NCI-H510A treated with DMSO at 0.1 percent for 48 hours (cell line): ENCODE results near the gene TBC1D13.
"Not testable (repeated sequence)": the region's sequence is repeated elsewhere in the genome, so short reads cannot be mapped to it uniquely, and the experiment has no call there.

Experiments
- DNase-seq: peaks from one replicate; lab custom pipeline; 2025; lab: John Stamatoyannopoulos, UW

The TBC1D13 gene, protein sequence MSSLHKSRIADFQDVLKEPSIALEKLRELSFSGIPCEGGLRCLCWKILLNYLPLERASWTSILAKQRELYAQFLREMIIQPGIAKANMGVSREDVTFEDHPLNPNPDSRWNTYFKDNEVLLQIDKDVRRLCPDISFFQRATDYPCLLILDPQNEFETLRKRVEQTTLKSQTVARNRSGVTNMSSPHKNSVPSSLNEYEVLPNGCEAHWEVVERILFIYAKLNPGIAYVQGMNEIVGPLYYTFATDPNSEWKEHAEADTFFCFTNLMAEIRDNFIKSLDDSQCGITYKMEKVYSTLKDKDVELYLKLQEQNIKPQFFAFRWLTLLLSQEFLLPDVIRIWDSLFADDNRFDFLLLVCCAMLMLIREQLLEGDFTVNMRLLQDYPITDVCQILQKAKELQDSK

DNA sequence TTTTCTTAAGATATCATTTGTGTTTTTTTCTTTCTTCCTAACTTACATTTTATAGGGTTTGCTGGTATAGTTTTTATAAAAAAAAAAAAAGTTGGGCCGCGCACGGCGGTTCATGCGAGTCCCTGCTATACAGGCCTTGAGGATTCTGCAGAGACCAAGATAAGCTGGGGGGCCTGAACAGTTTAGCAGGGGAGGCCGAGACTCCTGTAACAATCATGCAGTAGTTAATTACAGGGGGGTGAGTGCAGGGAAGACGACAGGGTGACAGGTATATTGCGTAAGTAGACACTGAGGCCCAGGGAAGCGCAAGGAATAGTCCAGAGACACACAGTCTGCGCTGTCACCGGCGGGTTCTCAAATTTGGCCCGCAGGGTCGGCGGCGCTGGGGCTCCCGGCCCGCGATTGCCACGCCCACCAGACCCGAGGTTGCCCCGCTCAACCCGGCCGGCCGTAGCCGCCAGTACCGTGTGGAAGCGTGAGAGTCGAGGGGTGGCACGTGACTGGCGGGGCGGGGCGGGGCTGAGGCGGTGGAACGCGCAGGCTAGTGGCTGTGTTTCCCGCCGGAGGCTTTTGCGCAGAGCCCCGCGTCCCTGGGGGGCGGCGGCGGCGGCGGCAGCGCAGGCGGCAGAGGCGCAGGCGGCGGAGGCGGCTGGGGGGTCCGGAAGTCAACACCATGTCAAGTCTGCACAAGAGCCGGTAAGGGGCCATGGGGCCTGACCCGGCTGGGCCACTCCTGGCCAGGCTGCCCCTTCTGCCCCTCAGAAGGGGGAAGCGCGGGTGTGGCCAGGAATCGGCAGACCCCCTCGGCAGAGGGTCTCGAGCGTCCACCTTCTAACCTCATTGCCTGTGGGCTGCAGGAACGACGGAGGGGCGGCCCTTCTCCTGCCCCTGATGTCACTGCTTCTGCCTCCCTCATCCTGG is at the start of gene TBC1D13:
TBC1D13 (plus strand) TSS at position 573 of the 921 bp plus-strand sequence; CDS start at position 674, 101 bp downstream.
- peak; percentile 85 for DNase-seq

DNA sequence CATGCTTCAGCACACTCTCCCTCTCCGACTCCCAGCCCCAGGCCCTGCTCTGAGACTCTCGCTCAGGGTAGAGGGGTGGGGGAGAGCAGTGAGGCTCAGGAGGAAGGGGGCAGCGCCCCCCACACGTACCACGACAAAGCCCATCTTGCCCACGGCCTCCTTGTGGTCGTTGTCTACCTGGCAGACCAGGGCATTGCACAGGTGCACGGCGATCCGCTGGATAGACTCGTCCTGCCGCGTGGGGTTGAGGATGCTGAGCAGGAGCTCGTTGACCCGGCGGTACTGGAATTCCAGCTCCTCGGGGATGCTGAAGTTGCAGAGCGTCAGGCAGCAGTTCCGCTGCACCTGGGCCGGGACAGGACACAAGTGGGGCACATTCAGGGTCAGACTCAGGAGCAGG is 44.7 kb upstream of the TBC1D13 start:
- DNase-seq, result no peak

DNA sequence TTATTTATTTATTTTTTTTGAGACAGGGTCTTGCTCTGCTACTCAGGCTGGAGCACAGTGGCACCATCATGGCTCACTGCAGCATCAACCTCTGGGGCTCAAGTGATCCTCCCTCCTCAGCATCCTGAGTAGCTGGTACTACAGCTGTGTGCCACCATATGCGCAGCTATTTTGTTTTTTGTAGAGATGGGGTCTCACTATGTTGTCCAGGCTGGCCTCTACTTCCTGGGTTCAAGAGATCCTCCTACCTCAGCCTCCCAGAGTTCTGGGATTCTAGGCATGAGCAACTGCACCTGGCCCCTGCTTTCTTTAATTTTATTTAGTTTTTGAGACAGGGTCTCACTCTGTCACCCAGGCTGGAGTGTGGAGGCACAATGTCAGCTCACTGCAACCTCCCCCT is 43.6 kb upstream of the TBC1D13 start:
- DNase-seq, result no peak

DNA sequence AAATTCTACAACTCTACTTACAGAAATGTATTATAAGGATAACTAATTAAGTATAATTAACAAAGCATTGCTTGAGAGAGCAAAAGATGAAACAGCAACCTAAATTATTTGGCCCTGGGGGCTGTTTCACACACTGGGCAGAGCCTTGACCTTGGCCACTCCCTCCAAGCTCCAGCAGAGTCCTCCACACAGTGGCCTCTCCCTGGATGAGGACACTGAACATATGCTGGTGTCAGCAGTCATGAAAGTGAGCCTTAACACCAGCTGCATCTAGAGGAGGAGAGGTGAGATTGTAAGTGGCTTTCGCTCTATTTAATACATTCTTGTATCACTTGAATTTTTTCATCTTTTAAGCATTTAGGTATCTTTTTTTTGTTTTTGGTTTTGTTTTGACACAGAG is 39.8 kb upstream of the TBC1D13 start:
- DNase-seq, result no peak

DNA sequence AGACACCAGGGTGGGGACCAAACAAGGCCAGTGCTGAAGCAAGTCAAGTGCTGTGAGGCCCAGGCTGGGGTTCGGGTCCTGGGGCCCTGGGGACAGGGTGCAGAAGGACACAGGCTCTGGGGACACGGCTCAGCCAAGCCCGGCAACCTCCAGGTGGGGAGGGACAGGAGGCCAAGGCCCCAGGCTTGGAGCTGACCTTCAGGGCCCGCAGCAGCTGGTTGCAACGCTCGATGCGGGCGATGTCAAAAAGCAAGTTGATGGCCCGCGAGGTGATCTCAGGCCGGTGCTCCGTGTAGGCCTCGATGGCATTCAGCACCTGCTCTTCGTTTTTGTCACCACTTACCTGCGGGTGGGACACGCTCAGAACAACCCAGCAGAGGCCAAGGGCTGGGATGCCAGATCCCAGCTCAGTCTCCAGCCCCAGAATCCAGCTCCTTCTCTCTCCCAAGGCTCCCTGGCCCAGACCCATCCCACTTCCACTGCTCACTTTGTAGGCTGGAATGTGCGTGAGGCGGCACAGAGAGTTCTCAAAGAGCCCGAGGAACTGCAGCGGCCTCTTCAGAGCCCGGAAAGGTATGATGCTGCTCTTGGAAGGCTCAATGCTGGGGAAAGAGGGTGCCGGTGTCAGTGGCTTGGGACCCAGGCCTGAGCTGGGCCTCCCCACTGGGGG is 36.0 kb upstream of the TBC1D13 start:
- no peak for DNase-seq

DNA sequence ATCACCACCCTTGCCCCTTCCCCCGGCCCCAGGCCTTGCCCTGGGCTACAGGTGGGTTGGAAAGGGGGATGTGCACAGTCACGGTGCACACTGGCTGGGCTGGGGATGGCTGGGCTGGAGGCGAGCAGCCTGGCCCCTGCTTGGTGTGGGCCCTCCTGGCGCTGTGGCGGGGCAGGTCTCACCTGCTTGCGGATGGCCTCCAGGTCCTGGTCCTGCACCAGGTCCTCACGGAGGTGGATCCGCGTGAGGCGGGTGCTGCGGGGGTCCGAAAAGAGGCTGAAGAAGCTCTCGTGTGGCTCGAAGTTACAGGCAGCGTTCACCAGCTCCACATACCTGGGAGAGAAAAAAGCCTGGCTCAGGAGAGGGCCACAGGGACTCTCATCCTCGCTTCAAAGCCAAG is 33.4 kb upstream of the TBC1D13 start:
- DNase-seq, result no peak

DNA sequence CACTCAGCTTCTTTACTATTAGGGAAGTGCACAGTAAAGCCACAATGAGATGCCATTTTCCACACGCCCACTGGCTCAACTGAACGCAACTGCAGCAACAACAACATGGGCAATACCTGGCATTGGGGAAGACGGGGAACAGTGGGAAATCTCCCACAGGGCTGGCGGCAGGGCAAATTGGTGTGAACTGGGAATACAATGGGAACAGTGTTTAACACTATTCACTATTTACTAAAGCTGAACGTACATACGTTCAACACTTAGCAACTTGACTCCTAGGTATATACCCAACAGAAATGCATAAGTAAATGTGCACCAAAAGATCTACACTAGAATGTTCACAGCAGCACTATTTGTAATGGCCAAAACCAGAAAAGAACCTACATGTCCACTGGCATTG is 29.5 kb upstream of the TBC1D13 start:
- DNase-seq, result no peak

DNA sequence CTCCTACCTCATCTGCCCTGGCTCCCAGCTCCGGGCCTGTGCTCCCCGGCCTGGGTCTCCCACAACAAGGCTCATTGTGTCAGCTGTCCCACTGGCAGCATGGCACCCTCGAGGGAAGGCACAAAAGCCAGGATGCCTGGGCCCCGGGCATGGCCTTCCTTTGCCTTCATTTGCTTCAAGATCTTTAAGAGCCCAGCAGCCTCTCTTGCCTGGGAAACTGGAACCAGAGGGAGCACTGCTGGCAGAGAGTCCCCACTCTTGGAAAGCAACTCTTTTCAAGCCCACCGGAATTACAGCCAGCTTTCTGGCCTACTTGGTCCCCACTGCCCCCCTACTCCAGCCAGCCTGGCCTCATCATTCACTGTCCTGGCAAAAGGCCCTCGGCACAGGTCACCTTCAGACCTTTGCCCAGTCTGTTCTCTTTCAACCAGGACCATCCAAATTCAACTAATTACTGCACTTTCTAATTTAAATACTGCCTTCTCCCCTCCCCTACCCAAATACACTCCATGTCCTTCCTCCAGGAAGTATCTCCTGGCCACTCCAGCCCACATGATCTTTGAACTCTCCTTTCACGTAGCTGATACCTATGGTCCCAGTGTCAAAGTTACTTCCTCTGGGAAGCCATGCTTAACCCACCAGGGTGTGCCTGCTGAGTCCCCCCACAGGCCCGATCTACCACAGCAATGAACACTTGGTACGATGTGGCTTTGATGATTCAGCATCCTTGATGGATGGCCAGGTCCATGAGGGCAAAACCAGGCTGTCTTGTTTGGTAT is 24.2 kb upstream of the TBC1D13 start:
- DNase-seq, result no peak

DNA sequence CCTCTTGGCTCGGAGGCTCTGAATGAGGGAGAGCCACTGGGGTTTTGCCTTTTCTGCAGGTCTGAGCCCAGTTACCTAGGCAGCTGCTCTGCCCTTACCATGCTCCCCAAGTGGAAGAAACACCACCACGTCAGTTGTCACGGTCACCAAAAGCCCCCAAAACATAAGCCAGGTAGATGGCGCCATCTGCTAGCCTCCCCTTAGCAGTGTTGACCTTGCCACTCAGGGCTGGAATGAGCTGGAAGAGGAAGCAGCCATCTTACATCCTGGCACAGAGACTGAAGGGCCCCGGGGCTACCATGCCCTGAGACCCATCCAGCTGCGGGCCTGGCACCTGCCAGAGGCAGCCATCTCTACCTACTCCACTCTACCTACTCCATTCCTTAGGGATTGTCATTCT is 22.7 kb upstream of the TBC1D13 start:
- DNase-seq, result no peak

DNA sequence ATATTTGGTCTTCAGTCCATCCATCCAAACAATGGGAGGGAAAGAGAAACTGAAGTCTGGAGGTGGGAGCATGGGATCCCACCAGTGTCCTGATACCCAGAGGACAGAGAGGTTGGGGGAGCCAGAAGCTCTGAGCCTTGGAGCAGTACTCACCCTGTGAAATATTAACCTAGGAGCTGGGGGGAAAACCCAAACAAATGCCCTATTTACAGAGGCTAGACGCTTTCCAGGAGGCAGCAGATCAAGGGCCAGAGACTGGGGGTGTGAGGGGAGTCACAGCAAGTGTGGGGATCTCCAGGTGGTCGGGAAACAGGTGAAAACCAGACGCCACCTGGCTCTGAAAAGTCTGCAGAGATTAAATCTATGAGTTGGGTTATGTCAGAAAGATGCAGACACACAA is 21.6 kb upstream of the TBC1D13 start:
- no peak for DNase-seq

DNA sequence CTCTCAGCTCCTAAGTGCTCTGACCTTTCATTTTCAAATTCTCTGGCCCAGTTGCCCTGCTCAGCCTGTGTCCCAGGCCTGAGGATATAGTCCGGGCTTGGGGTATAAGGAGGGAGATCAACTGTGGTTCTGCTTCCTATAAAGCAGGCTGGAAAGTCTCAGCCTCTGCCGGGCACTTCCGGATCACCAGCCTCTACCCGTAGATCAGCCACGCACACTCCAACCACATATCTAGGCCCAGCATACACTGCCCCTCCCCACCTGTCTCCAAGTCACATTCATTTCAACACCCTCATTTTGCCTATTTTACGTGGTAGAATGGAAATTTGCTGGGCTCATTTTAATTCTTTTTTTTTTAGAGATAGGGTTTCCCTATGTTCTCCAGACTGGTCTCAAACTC is 18.4 kb upstream of the TBC1D13 start:
- DNase-seq, result no peak

DNA sequence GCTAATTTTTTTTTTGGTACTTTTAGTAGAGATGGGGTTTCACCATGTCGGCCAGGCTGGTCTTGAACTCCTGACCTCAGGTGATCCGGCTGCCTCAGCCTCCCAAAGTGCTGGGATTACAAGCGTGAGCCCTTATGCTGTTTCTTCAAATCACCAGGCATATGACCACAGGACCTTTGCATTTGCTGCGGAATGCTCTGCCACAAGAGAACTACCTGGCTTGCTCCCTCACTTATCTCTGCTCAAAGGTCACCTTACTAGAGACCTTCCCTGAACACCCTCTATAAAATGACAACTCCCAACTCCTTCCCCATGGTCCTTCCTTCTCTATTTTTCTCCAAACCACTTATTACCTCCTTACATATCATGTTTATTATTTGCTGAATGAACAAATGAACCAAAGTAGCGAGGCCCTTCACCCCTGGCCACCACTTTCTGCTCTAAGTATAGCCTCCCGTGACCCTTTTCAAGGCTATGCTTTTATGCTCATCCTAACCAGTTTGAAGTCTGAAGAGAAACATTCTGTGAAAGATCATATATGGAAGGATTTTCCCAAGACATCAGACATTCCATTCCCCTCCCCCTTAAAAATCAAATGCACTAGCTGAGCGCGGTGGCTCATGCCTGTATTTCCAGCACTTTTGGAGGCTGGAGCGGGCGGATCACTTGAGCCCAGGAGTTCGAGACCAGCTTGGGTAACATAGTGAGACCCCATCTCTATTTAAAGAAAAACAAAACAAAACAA is 16.6 kb upstream of the TBC1D13 start:
- DNase-seq, result no peak

DNA sequence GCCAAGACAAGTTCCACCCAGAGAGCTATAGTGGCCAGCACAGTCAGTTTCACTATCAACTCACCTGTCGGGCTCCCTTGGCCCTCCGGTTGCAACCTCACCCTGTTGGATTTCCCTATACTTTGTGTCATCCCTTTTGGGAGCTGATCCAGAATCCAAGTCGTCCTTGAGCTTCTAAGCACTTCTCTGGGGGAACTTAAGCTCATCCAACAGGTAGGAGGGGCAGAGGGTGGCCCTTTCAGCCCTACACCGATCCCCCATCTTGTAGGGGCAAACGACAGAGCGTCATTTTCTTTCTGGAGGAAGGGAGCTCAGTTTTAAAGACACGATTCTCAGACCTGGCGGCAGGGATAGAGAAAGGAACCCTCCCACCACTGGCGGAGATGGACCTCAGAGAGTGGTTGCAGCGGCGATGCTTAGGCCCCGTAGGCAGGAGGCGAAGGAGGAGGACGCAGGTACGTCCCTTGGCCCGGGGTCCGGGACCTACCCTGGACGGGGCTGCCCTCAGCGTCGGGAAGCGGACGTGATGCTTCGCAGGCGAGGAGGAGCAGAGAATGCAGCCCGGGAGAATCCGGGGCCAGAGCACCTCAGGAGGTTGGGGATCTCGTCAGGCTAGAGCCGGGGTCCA is 15.8 kb upstream of the TBC1D13 start:
- DNase-seq, result no peak

DNA sequence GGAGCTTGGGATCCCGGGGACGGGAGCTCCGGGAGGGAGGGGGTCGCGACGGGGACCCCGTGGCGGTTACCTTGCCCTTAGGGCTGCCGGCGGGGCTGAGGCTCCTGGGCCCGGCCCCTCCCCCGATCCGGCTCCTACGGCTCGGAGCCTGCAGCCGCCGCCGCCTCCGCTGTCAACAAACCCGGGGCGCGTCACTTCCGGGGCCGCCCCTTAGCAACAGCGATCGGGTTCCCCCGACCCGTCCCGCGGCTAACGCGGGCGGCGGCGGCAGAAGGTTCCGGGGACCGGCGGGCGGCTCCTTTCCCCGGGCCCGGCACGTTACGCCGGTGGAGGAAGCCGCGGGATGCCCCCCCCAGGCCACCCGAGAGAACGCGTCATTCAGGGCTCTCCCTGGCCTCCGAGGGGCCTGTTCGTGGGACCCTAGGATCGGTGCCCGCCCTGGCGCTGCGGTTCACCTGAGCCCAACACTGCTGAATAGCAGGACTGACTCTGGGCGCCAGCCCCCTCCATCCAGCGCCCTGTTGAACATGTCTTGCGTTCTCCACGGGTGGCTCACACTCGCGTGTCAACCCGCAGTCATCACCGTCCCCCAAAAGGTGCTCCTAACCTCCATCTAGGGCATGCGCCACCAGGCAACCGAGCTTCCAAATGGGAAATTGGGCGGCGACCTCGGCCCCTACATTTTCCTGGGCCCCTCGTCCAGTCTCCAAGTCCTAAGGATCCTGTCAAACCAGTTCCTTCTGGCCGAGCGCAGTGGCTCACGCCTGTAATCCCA is 15.1 kb upstream of the TBC1D13 start, which contains the start of gene ZER1:
ZER1 (minus strand) TSS at position 183 of the 775 bp plus-strand sequence. CDS start 16,362 bp downstream, outside the sequence.
- peak; percentile 85 for DNase-seq

DNA sequence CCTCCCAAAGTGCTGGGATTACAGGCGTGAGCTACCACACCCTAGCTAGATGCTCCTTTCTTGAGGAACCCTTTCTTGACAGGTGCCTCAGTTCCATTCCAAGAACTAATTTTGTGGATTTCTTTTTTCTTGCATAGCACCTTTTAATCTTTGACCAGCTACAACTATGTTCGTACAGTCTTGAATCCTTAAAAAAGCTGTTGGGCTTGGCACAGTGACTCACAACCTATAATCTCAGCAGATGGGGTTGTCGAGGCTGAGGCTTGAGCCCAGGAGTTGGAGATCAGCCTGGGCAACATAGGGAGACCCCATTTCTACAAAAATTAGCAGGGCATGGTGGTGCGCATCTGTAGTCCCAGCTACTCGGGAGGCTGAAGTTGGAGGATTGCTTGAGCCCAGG is 14.0 kb upstream of the TBC1D13 start:
- no peak for DNase-seq

DNA sequence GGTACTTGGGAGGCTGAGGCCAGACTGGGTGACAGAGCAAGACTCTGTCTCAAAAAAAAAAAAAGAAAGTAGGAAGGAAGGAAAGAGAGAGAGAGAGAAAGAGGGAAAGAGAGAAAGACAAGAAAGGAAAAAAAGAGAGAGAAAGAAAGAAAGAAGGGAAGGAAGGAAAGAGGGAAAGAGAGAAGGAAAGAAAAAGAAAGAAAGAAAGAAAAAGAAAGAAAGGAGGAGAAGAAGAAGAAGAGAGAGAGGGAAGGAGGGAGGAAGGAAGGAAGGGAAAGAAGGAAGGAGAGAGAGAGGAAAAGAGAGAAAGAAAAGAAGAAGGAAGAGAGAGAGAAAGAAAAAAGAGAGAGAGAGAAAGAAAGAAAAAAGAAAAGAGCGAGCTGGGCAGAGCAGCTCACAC is 12.2 kb upstream of the TBC1D13 start:
- DNase-seq, result no peak

DNA sequence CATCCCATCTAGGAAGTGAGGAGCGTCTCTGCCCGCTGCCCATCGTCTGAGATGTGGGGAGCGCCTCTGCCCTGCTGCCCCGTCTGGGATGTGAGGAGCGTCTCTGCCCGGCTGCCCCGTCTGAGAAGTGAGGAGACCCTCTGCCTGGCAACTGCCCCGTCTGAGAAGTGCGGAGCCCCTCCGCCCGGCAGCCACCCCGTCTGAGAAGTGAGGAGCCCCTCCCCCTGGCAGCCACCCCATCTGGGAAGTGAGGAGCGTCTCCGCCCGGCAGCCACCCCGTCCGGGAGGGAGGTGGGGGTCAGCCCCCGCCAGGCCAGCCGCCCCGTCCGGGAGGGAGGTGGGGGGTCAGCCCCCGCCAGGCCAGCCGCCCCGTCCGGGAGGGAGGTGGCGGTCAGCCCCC is 7.0 kb upstream of the TBC1D13 start:
- not testable (repeated sequence) for DNase-seq

DNA sequence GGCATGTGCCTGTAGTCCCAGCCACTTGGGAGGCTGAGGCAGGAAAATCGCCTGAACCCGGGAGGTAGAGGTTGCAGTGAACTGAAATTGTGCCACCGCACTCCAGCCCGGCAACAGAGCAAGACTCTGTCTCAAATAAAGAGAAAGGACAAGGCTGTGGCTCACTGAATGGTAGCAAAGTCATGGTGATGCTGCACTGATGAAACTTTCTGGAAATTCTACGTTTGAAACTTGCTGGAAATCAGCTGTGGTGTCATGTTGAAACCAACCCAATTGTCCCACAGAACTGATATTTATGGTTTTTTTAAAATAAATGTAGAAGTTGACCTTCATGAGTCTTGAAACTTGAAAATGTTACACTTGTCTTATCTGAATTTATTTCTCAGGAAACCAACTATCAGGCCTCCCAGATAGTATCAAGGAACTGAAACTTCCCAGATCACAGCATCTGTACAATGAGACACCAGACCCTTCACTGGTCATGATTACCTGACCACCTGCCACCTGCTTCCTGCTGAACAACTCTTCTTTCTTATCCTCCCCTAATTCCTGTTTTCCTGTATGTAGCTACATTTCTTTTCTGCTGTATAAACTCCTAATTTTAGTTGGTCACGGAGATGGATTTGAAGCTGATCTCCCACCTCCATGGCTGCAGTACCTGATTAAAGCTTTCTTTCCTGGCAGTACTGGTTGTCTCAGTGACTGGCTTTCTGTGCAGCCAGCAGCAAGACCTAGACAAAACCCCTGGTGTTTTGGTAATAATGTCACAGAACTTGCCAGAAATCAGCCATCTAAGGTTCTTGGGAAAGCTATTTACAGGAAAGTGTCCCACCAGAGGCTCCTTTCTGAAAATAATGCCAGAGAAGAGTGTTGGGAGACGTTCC is 5.6 kb upstream of the TBC1D13 start:
- DNase-seq, result no peak

DNA sequence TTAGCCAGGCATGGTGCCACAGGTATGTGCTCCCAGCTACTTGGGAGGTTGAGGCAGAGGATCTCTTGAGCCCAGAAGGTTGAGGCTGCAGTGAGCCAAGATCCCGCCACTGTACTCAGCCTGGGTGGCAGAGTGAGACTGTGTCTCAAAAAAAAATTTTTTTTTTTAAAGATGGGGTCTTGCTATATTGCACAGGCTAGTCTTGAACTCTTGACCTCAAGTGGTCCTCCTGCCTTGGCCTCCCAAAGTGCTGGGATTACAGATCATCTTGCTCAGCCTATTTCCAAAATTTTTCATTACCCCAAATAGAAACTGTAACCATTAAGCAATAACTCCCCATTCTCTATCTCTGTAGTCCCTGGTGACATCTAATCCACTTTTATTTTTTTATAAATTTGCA is 4.4 kb upstream of the TBC1D13 start:
- DNase-seq, result no peak
